T-cell (primary cell): ENCODE measurements around the gene ATPAF1. TPM values are rescaled to one million over a fixed set of nuclear protein-coding genes. Genes with fewer than 3 reads are reported as not detected.
A peak's percentile ranks its signal among the peaks of the same experiment; 100 is the strongest.

Source experiments
- ATAC-seq, 4 experiments: fragments of 200-7000 bp in 3 of 4; fragments of 150-1000 bp in 1 of 4; cut with Tn5 transposase; replicated peaks in 1 of 4; 1 replicate in 3 of 4; 2 replicates in 1 of 4; pipeline ENCODE4 v1.10.0; 2021; ENCODE audit warnings: moderate library complexity in 3 of 4, mild to moderate bottlenecking in 2 of 4, moderate number of reproducible peaks in 1 of 4
- CTCF ChIA-PET, 2 donors: fragments of 300-600 bp; sonication (Branson Sonifier 250); formaldehyde crosslinking; loops; one replicate each; lab custom pipeline; 2022; ENCODE audit warnings: antibody characterized with exemption in 2 of 2; lab: Charles Lee
- POLR2A ChIA-PET, 2 donors: fragments of 300-600 bp; sonication (Branson Sonifier 250); formaldehyde crosslinking; loops; one replicate each; lab custom pipeline; 2022; ENCODE audit warnings: antibody characterized with exemption in 2 of 2; lab: Charles Lee
- DNase-seq, 35 experiments: peaks; one replicate each; pipeline versions ENCODE4 v3.0.0 to v3.0.0-alpha.2; 2013 to 2023
- H3K27ac ChIP-seq: one replicate; pipeline ENCODE4 v1.5.1; 2013; ENCODE audit warnings: low read length
- H3K27me3 ChIP-seq, 2 experiments: replicated peaks in 1 of 2; 1 replicate in 1 of 2; 2 replicates in 1 of 2; pipeline versions ENCODE4 v1.6.1 to v1.7.0; 2013; ENCODE audit warnings: low read length in 1 of 2, mixed read lengths in 1 of 2; ENCODE audit not compliant: control insufficient read depth in 2 of 2, insufficient read depth in 2 of 2; ENCODE audit errors: extremely low read depth in 1 of 2
- H3K36me3 ChIP-seq, 2 donors: 1 replicate in 1 of 2; 2 replicates in 1 of 2; pipeline versions ENCODE4 v1.6.1 to v1.7.0; 2013; ENCODE audit warnings: low read length in 1 of 2; ENCODE audit not compliant: control insufficient read depth in 2 of 2, insufficient read depth in 1 of 2; ENCODE audit errors: extremely low read depth in 1 of 2
- H3K4me1 ChIP-seq, 2 experiments: 1 replicate in 1 of 2; 2 replicates in 1 of 2; pipeline versions ENCODE4 v1.6.1 to v1.7.0; 2013; ENCODE audit warnings: low read length in 2 of 2, mixed read lengths in 1 of 2; ENCODE audit not compliant: insufficient read depth in 2 of 2, control insufficient read depth in 1 of 2; ENCODE audit errors: extremely low read depth in 1 of 2
- H3K4me3 ChIP-seq, 2 donors: 1 replicate in 1 of 2; 2 replicates in 1 of 2; pipeline versions ENCODE4 v1.5.1 to v1.7.0; 2013; ENCODE audit warnings: mild to moderate bottlenecking in 2 of 2, low read length in 1 of 2, moderate library complexity in 1 of 2; ENCODE audit not compliant: control insufficient read depth in 1 of 2; ENCODE audit errors: extremely low read depth in 1 of 2
- H3K9me3 ChIP-seq: 2 replicates; pipeline ENCODE4 v1.7.0; 2013
- H3K27ac Mint-ChIP-seq, 2 donors: one replicate each; pipeline ENCODE4 v1.8.0; 2020 to 2021; ENCODE audit warnings: mild to moderate bottlenecking in 2 of 2, mixed read lengths in 2 of 2
- H3K27me3 Mint-ChIP-seq, 2 donors: one replicate each; pipeline ENCODE4 v1.8.0; 2021 to 2022; ENCODE audit warnings: mixed read lengths in 2 of 2
- H3K36me3 Mint-ChIP-seq: one replicate; pipeline ENCODE4 v1.8.0; 2021; ENCODE audit warnings: mixed read lengths
- H3K4me1 Mint-ChIP-seq, 3 donors: one replicate each; pipeline ENCODE4 v1.8.0; 2020 to 2022; ENCODE audit warnings: mixed read lengths in 3 of 3, mild to moderate bottlenecking in 1 of 3
- H3K4me3 Mint-ChIP-seq, 3 donors: one replicate each; pipeline ENCODE4 v1.8.0; 2020 to 2022; ENCODE audit warnings: mild to moderate bottlenecking in 3 of 3, mixed read lengths in 3 of 3, moderate library complexity in 3 of 3
- H3K9me3 Mint-ChIP-seq, 3 donors: one replicate each; pipeline ENCODE4 v1.8.0; 2020 to 2022; ENCODE audit warnings: mixed read lengths in 3 of 3
- WGBS: methylation state at CpG from one replicate; pipeline ENCODE4 v1.1.5; 2013; ENCODE audit warnings: missing lambda C conversion rate; ENCODE audit not compliant: insufficient coverage; 5-methylcytosine and 5-hydroxymethylcytosine counted together
- total RNA-seq, 35 experiments: library from RNA in 6 of 35; stranded (reverse) in 6 of 35; fragments of 120-200 nt in 1 of 35; gene quantifications; one replicate each; pipeline versions ENCODE4 v1.2.1 to v1.2.4 and lab custom pipeline; 2013 to 2026

The ATPAF1 gene, protein sequence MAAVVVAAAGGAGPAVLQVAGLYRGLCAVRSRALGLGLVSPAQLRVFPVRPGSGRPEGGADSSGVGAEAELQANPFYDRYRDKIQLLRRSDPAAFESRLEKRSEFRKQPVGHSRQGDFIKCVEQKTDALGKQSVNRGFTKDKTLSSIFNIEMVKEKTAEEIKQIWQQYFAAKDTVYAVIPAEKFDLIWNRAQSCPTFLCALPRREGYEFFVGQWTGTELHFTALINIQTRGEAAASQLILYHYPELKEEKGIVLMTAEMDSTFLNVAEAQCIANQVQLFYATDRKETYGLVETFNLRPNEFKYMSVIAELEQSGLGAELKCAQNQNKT
- 10 to 100 TPM; 22.0 to 31.2 (median 26.0) TPM for total RNA-seq
- total RNA-seq (2013) = 42.1 TPM
- 11.1 to 63.8 (median 28.8) reads per million in 29 experiments for total RNA-seq (lab: John Stamatoyannopoulos, UW)

GRCh38 chr1:46667782-46668760 is at the start of gene ATPAF1:
Gene ATPAF1, minus strand, starts transcription at chr1:46668364. Its CDS starts 42 bp downstream, at chr1:46668322.
- Histone ChIP-seq H3K4me3 (peak within 1 kb of the TSS; percentile 70 to 79), H3K27ac (peak within 1 kb of the TSS; percentile 72), H3K27me3 (no peaks in the 10 kb centered on the region), H3K4me1 (peaks cover 6 to 24% of the 10 kb centered on the region in 2 experiments), H3K36me3 (peaks cover 0 to 22% of the 10 kb centered on the region in 2 donors), H3K9me3 (no peaks in the 10 kb centered on the region)
- H3K27ac Mint-ChIP-seq = peak within 1 kb of the TSS; percentile 56 to 64
- H3K9me3 Mint-ChIP-seq = no peaks in the 10 kb centered on the region
- ChIA-PET CTCF (interaction anchor here (0.5 to 1.3 kb wide), 4 partner anchors 10 to 1365 kb away, joined by 3 to 4 read pairs (median 3); partner anchors contain the start of gene MKNK1 (in 1 of the 2)), POLR2A (interaction anchor here (0.5 to 1.2 kb wide), 3 partner anchors 8 to 63 kb away, joined by 3 to 4 read pairs (median 4); no protein-coding TSS in a partner anchor)
- 2% methylated on average over 85 of the region's 96 CpGs for WGBS
- H3K36me3 Mint-ChIP-seq = peaks cover 16% of the 10 kb centered on the region
- H3K4me3 Mint-ChIP-seq = peak within 1 kb of the TSS in 2 of 3 donors; percentile 79 to 82
- ATAC-seq (peak; percentile 86 to 91 (median 88)), DNase-seq (peak; percentile 13 to 75 (median 43))
- H3K4me1 Mint-ChIP-seq = peaks cover 19 to 28% (median 21%) of the 10 kb centered on the region in 3 donors
- H3K27me3 Mint-ChIP-seq = no peaks in the 10 kb centered on the region

GRCh38 chr1:46717654-46718053 is 49.5 kb upstream of the ATPAF1 start:
- Histone ChIP-seq H3K4me1 (peaks cover 22 to 27% of the 10 kb centered on the region in 2 experiments), H3K27ac (no peak overlapping the region), H3K36me3 (peaks cover 5 to 38% of the 10 kb centered on the region in 2 donors), H3K27me3 (no peaks in the 10 kb centered on the region), H3K4me3 (peak overlapping the region; percentile 67 to 74), H3K9me3 (no peaks in the 10 kb centered on the region)
- Mint-ChIP-seq H3K27me3 (no peaks in the 10 kb centered on the region), H3K4me1 (peaks cover 33 to 50% (median 49%) of the 10 kb centered on the region in 3 donors), H3K4me3 (peak overlapping the region; percentile 88 to 92 (median 88)), H3K27ac (peak overlapping the region; percentile 83 to 85), H3K9me3 (no peaks in the 10 kb centered on the region), H3K36me3 (peaks cover 19% of the 10 kb centered on the region)
- ATAC-seq (no peak), DNase-seq (no peak)
- whole genome bisulfite sequencing = 88% methylated on average over 7 of the region's 9 CpGs
- ChIA-PET POLR2A (interaction anchor here in 1 of 2 donors (0.7 kb wide), 1 partner anchor 9 kb away, joined by 9 read pairs; no protein-coding TSS in a partner anchor), CTCF (no interaction called here)

GRCh38 chr1:46714976-46715375 is 46.8 kb upstream of the ATPAF1 start:
- peaks cover 22 to 27% of the 10 kb centered on the region in 2 experiments for H3K4me1 ChIP-seq
- H3K9me3 Mint-ChIP-seq = no peaks in the 10 kb centered on the region
- ChIA-PET POLR2A (no interaction called here), CTCF (interaction anchor here in 1 of 2 donors (0.7 kb wide), 1 partner anchor 10 kb away, joined by 3 read pairs; no protein-coding TSS in a partner anchor)
- H3K9me3 ChIP-seq = no peaks in the 10 kb centered on the region
- no peak overlapping the region for H3K4me3 ChIP-seq
- H3K27ac ChIP-seq = no peak overlapping the region
- H3K36me3 ChIP-seq = peaks cover 16 to 60% of the 10 kb centered on the region in 2 donors
- ATAC-seq = no peak
- no peak for DNase-seq
- no CpG with 5 or more reads among the region's 3 CpGs for WGBS
- H3K4me1 Mint-ChIP-seq = peaks cover 42 to 64% (median 62%) of the 10 kb centered on the region in 3 donors
- H3K27ac Mint-ChIP-seq = peak overlapping the region in 1 of 2 donors; percentile 16
- peaks cover 30% of the 10 kb centered on the region for H3K36me3 Mint-ChIP-seq
- no peaks in the 10 kb centered on the region for H3K27me3 Mint-ChIP-seq
- no peak overlapping the region for H3K4me3 Mint-ChIP-seq
- H3K27me3 ChIP-seq = no peaks in the 10 kb centered on the region

GRCh38 chr1:46708121-46708520 is 40.0 kb upstream of the ATPAF1 start:
- no peak for DNase-seq
- Mint-ChIP-seq H3K36me3 (peaks cover 53% of the 10 kb centered on the region), H3K4me3 (no peak overlapping the region), H3K9me3 (no peaks in the 10 kb centered on the region), H3K27ac (no peak overlapping the region), H3K4me1 (peaks cover 25 to 43% (median 36%) of the 10 kb centered on the region in 3 donors), H3K27me3 (no peaks in the 10 kb centered on the region)
- CTCF ChIA-PET = interaction anchor here in 1 of 2 donors (0.7 kb wide), 1 partner anchor 621 kb away, joined by 3 read pairs; no protein-coding TSS in a partner anchor
- H3K27ac ChIP-seq = no peak overlapping the region
- WGBS = no CpG with 5 or more reads among the region's 1 CpG
- no peak for ATAC-seq
- H3K9me3 ChIP-seq = no peaks in the 10 kb centered on the region
- no peak overlapping the region for H3K4me3 ChIP-seq
- H3K4me1 ChIP-seq = no peaks in the 10 kb centered on the region
- peaks cover 14 to 76% of the 10 kb centered on the region in 2 donors for H3K36me3 ChIP-seq
- H3K27me3 ChIP-seq = no peaks in the 10 kb centered on the region
- POLR2A ChIA-PET = interaction anchor here in 1 of 2 donors (1.0 kb wide), 1 partner anchor 10 kb away, joined by 9 read pairs; no protein-coding TSS in a partner anchor

DNA sequence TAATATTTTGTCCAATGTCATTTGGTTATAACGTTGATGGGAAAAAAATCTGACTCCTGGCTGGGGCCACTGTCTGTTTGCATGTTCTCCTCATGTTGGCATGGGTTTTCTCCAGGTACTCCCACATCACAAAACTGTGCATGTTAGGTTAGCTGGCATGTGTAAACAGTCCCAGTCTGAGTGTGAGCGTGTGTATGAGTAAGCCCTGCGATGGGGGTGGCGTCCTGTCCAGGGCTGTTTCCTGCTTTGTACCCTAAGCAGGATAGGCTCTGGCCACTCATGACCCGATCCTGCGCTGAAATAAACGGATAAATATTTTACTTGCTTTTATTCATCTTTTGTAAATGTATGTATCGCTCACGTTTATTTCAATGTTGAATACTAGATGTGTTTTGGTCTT is 37.2 kb upstream of the ATPAF1 start:
- CTCF ChIA-PET = no interaction called here
- Mint-ChIP-seq H3K9me3 (no peaks in the 10 kb centered on the region), H3K4me1 (peaks cover 42 to 49% (median 43%) of the 10 kb centered on the region in 3 donors), H3K4me3 (no peak overlapping the region), H3K27me3 (no peaks in the 10 kb centered on the region), H3K36me3 (peaks cover 57% of the 10 kb centered on the region), H3K27ac (no peak overlapping the region)
- 94% methylated on average over 3 of the region's 9 CpGs for WGBS
- no peak overlapping the region for H3K27ac ChIP-seq
- ATAC-seq = no peak
- no peaks in the 10 kb centered on the region for H3K27me3 ChIP-seq
- DNase-seq = no peak
- H3K36me3 ChIP-seq = peaks cover 5 to 55% of the 10 kb centered on the region in 2 donors
- H3K4me3 ChIP-seq = no peak overlapping the region
- H3K4me1 ChIP-seq = no peaks in the 10 kb centered on the region
- H3K9me3 ChIP-seq = no peaks in the 10 kb centered on the region
- POLR2A ChIA-PET = no interaction called here
